NB4 (cell line): ENCODE measurements around the gene UBAC2.
A peak's percentile ranks its signal among the peaks of the same experiment; 100 is the strongest.

ENCODE experiments used
- DNase-seq: peaks from one replicate; pipeline ENCODE4 v3.0.0; 2010; ENCODE audit warnings: low read depth
- H3K4me3 ChIP-seq: one replicate; pipeline ENCODE4 v1.5.1; 2011; ENCODE audit warnings: mild to moderate bottlenecking, low read depth, low read length, moderate library complexity
- MAX ChIP-seq: IDR thresholded peaks from 2 replicates; pipeline ENCODE4 v1.6.1; 2011; ENCODE audit warnings: low read depth, low read length
- MYC ChIP-seq: IDR thresholded peaks from 2 replicates; pipeline ENCODE4 v1.6.1; 2011; ENCODE audit warnings: low read depth, low read length
- POLR2A ChIP-seq: IDR thresholded peaks from 2 replicates; pipeline ENCODE4 v1.6.1; 2011; ENCODE audit warnings: mild to moderate bottlenecking; ENCODE audit not compliant: insufficient read length; ENCODE audit errors: extremely low read depth
- TF ChIP-seq, protein P1 (sequence below): IDR thresholded peaks from one replicate; pipeline ENCODE4 v1.5.1; 2012; ENCODE audit warnings: low read depth, low read length

Gene UBAC2

GRCh38 chr13:99267927-99268326 lies 67.3 kb downstream of the UBAC2 start:
- H3K4me3 ChIP-seq, result no peak overlapping the region
- TF ChIP-seq, protein P1, sequence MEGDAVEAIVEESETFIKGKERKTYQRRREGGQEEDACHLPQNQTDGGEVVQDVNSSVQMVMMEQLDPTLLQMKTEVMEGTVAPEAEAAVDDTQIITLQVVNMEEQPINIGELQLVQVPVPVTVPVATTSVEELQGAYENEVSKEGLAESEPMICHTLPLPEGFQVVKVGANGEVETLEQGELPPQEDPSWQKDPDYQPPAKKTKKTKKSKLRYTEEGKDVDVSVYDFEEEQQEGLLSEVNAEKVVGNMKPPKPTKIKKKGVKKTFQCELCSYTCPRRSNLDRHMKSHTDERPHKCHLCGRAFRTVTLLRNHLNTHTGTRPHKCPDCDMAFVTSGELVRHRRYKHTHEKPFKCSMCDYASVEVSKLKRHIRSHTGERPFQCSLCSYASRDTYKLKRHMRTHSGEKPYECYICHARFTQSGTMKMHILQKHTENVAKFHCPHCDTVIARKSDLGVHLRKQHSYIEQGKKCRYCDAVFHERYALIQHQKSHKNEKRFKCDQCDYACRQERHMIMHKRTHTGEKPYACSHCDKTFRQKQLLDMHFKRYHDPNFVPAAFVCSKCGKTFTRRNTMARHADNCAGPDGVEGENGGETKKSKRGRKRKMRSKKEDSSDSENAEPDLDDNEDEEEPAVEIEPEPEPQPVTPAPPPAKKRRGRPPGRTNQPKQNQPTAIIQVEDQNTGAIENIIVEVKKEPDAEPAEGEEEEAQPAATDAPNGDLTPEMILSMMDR, result no peak
- TF ChIP-seq MYC (no peak), MAX (no peak), POLR2A (no peak)
- no peak for DNase-seq

DNA sequence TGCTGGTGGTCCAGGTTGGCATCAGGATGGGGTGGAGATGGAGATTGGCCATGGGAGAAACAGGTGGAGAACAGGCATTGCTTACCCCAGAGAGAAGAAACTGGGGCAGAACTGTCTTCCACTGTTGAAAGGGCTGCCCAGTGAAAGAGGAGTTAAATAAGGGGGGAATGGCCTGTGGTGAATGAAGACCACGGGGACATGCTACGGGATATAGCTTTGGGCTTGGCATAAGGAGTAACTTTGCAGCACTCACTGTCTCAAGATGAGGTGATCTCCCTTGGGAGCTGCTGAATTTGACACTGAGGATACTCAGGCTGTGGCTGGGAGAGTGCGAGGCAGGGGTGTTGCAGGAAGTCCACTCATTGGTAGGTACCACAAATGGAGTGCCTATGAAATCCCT lies 68.2 kb downstream of the UBAC2 start:
- TF ChIP-seq MYC (no peak), MAX (no peak), POLR2A (no peak)
- TF ChIP-seq, protein P1, result no peak
- H3K4me3 ChIP-seq, result no peak overlapping the region

DNA sequence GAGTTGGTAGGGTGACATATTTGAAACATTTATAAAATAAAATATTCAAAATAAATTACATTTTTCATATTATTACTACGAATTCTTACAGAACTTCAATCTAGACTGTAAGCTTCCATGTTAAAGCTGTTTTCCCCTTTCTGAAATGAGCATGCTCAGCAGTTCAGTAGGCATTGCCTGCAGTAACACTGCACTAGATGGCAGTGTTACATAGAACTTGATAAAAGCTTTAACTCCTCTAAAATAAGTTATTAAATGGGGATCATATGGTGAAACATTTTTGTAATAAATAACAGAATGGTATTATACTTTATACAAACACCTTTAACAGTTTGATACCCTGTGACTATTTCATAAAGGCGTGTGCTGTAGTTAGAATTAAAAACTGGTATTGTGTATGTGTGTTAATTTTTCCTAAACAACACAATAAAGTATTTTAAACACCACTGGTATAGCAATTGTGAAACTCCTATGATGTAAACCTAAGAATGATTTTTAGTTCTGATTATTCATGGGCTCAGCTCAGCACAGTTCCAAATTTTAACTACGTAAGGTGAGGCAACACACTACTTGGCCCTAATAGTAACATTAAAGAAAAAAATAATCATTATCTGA lies 69.1 kb downstream of the UBAC2 start:
- peak; percentile 65 for DNase-seq
- TF ChIP-seq MYC, result no peak
- TF ChIP-seq, protein P1, result peak; percentile 47
- no peak overlapping the region for H3K4me3 ChIP-seq

More for the DNA sequence above, 68.2 kb downstream of the UBAC2 start:
- no peak for DNase-seq

- TF ChIP-seq MYC (no peak), POLR2A (no peak), MAX (no peak)
- TF ChIP-seq, protein P1, result no peak
Measured at GRCh38 chr13:99270518-99270917, 69.9 kb downstream of the UBAC2 start.

DNA sequence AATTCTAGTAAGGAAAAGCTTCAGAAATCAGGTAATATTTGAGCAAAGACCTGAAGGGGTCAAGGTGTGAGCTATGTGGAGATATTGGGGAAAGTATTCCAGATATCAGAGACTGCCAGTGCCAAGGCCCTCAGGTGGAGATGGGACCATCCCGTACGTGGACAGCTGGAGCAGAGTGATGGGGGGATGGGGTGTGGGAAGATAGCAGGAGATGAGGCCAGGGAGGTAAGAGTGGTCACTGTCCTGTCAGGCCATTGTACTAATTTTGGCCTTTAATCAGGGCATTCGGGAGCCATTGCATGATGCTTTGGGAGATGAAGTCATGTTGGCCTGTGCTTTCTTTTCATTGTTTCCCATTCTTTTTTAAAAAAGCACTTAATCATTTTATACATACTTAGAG lies 70.6 kb downstream of the UBAC2 start:
- no peak for DNase-seq
- TF ChIP-seq, protein P1, result no peak
- TF ChIP-seq MYC (no peak), MAX (no peak), POLR2A (no peak)
- no peak overlapping the region for H3K4me3 ChIP-seq

More at GRCh38 chr13:99270518-99270917, 69.9 kb downstream of the UBAC2 start:
- no peak overlapping the region for H3K4me3 ChIP-seq
- DNase-seq, result no peak

DNA sequence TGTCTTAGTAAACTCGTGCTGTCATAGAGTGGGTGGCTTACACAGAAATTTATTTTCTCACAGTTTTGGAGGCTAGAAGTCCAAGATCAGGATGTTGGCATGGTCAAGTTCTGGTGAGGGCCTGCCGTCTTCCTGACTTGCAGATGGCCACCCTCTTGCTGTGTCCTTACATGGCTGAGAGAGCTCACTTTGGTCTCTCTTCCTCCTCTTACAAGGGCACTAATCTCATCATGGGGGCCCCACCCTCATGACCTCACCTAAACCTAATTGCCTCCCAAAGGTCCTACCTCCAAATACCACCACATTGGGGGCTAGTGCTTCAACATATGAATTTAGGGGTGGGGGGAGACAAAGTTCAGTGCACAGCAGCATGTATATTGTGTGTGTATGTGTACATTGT lies 71.8 kb downstream of the UBAC2 start:
- TF ChIP-seq, protein P1, result no peak
- TF ChIP-seq MYC (no peak), POLR2A (no peak), MAX (no peak)
- no peak overlapping the region for H3K4me3 ChIP-seq
- DNase-seq, result no peak
